Testis (tissue), 2 donors: ENCODE results near the gene ANO3.

Experiments
- POLR2A ChIP-seq: fragments of 450-650 bp; IDR thresholded peaks from one replicate; pipeline ENCODE4 v1.6.1; 2017; ENCODE audit warnings: antibody characterized with exemption, mild to moderate bottlenecking, moderate library complexity
- TF ChIP-seq, protein P1 (sequence below), 3 experiments: fragments of 450-650 bp in 2 of 3; fragments of 200-600 bp in 1 of 3; sonication (generic) in 1 of 3; IDR thresholded peaks; one replicate each; pipeline ENCODE4 v1.5.1; 2016 to 2019; ENCODE audit warnings: antibody characterized with exemption in 3 of 3, mild to moderate bottlenecking in 2 of 3, moderate library complexity in 1 of 3

DNA sequence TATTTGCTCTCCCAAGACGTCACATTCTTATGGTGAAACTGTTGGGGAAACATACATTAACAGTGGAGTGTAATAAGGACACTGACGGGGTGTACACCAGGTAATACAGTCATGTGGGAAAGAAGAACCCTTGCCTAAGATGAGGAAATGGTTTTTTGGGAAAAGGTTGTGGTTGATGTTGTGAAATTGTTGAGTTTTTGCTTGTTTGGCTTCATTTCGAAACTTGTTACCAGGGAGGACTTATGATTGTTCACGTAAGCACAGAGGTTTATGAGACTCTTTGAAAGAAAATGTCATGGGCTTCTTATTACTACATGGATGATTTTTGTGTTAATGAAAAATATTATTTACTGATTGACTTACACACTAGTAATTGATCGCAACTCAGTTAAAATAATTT, 16.8 kb downstream of the ANO3 start:
- no peak for TF ChIP-seq POLR2A
- TF ChIP-seq, protein P1, sequence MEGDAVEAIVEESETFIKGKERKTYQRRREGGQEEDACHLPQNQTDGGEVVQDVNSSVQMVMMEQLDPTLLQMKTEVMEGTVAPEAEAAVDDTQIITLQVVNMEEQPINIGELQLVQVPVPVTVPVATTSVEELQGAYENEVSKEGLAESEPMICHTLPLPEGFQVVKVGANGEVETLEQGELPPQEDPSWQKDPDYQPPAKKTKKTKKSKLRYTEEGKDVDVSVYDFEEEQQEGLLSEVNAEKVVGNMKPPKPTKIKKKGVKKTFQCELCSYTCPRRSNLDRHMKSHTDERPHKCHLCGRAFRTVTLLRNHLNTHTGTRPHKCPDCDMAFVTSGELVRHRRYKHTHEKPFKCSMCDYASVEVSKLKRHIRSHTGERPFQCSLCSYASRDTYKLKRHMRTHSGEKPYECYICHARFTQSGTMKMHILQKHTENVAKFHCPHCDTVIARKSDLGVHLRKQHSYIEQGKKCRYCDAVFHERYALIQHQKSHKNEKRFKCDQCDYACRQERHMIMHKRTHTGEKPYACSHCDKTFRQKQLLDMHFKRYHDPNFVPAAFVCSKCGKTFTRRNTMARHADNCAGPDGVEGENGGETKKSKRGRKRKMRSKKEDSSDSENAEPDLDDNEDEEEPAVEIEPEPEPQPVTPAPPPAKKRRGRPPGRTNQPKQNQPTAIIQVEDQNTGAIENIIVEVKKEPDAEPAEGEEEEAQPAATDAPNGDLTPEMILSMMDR (IDR thresholded peaks at IDR 0.05), result no peak
